CD4-positive, alpha-beta T cell treated with Interleukin-17A for 4 hours (primary cell): Measurements from ENCODE around the gene HOXC10.

ENCODE experiments used
- DNase-seq: peaks from one replicate; pipeline ENCODE4 v3.0.0-alpha.2; 2020; ENCODE audit warnings: mixed read lengths

Gene HOXC10

GRCh38 chr12:53950789-53951576 is 34.0 kb upstream of the HOXC10 start:
- no peak for DNase-seq

GRCh38 chr12:53951577-53952334 is 33.2 kb upstream of the HOXC10 start:
- DNase-seq, result no peak

GRCh38 chr12:53952335-53952694 is 32.6 kb upstream of the HOXC10 start:
- DNase-seq, result no peak

- DNase-seq, result no peak
Observed at GRCh38 chr12:53952871-53953734, 31.8 kb upstream of the HOXC10 start.

- no peak for DNase-seq
Observed at GRCh38 chr12:53953831-53954693, 30.9 kb upstream of the HOXC10 start.

GRCh38 chr12:53954694-53955035 is 30.3 kb upstream of the HOXC10 start, which contains the start of gene HOXC12:
Gene HOXC12, plus strand, starts transcription at chr12:53954903. Its CDS starts 27 bp downstream, at chr12:53954930.
- DNase-seq, result no peak

- no peak for DNase-seq
Observed at GRCh38 chr12:53955036-53955775, 29.7 kb upstream of the HOXC10 start.

GRCh38 chr12:53955776-53956250 is 29.1 kb upstream of the HOXC10 start:
- no peak for DNase-seq

- no peak for DNase-seq
Observed at GRCh38 chr12:53956251-53956887, 28.6 kb upstream of the HOXC10 start.

- no peak for DNase-seq
Observed at GRCh38 chr12:53956914-53957536, 27.9 kb upstream of the HOXC10 start.

GRCh38 chr12:53958128-53958527 is 26.8 kb upstream of the HOXC10 start:
- no peak for DNase-seq

- no peak for DNase-seq
Observed at GRCh38 chr12:53959314-53959713, 25.6 kb upstream of the HOXC10 start.

- no peak for DNase-seq
Observed at GRCh38 chr12:53960187-53961024, 24.5 kb upstream of the HOXC10 start.

GRCh38 chr12:53961025-53961761 is 23.8 kb upstream of the HOXC10 start:
- DNase-seq, result no peak

GRCh38 chr12:53963005-53963404 is 21.9 kb upstream of the HOXC10 start:
- DNase-seq, result no peak

- no peak for DNase-seq
Observed at GRCh38 chr12:53963434-53964314, 21.3 kb upstream of the HOXC10 start.

GRCh38 chr12:53964315-53964713 is 20.6 kb upstream of the HOXC10 start:
- DNase-seq, result no peak
